ENCODE results near the gene EML4. TPM values are rescaled to one million over a fixed set of nuclear protein-coding genes. Genes with fewer than 3 reads are reported as not detected.
"Not testable (repeated sequence)": the region's sequence is repeated elsewhere in the genome, so short reads cannot be mapped to it uniquely, and the experiment has no call there.

EML4 gene
- polyA plus RNA-seq, 3 donors: 5.3 to 16.5 (median 9.6) TPM

DNA sequence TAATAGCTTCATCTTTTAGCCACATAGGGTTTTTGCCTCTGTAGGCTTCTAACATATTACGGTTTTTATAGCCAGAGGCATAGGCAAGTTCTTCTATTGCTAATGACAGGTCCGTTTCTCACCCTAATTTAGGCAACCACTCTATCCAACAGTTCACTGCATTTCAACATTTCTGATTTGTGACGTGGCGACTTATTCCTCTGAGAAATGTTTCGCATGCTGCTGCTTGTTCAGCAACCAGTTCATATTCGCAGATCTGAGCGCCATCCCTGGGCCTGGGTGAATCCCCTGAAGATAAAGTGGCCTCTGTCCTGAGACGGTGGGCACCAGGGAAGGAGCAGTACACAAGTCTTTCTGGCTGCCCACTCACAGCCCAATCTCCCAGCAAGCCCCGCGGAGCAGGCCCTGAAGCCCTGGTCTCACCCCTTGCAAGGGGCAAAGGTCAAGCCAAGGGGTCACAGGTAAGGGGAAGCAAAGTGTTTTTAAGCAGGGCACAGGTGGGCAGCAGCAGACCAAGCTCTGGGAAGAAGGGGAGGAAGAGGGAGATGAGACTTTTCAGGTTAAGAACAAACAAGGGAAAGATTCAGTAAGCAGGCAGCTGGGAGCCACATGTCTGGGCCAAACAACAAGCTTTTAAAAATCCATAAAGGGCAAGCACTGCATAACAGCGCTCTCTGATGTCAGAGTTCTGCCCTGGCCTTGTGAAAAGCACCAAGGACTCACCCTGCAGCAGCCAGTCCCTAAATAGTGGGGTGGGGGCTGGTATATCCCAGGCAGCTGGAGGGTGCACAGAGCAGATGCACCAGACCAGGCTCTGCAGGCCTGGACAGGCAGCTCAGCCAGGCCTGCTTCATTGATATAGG, 202.7 kb downstream of the EML4 start:
- no peak overlapping the region for H3K27ac ChIP-seq (ENCODE audit: low read depth, low read length)
- 80 to 87% (median 85%) methylated on average over 11 of the region's 11 CpGs for WGBS, 3 donors

DNA sequence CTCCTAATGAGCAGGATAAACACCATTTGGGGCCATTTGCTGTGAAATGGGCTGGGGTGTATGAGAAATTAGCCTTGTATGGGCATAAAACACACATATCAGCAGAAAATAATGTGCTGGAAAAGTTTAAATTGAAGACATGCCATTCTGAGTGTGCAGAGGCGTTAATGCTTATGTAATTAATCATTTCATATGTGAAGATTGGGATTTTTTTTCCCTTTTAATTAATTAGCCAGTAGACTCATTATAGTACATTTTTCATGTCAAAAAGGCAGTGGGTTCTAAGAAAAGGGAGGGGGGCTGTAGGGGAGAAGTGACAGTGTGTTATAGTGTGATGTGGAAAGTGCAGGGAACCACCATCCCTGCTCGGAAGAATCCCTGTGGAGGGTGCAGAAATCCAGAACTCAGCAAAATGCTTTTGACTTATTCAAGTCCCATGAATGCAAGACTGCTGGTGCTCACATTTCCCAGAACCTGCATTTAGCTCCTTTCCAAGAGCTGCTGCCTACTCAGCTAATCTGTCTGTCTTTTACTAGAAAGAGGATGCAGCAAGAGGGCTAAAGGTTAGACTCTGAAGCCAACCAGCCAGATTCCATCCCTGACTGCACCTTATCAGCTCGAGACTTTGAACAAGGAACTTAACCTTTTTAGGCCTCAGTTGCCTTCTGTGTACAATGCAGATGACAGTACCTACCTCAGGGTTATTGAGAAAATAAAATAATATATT, 203.5 kb downstream of the EML4 start:
- WGBS, 3 donors: 53 to 75% (median 56%) methylated on average over 3 of the region's 3 CpGs
- H3K27ac ChIP-seq (ENCODE audit: low read depth, low read length): no peak overlapping the region

DNA sequence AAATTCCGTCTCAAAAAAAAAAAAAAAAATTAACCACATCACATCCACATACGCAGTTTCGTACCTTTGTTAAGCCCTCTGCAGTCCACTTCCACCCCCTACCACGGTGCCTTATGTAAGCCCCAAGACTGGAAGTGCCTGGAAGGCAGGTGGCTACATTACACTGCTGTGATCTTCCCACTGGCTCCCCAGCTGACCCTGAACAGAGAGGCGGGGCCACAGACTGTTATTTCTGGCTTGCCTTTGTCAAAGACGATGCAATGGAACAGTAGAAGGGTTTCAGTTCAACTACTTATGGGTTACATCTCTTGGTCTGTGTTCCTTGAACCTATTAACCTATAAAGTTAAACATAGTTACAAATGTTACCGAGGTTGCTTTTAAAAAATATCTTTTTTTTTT, 207.6 kb downstream of the EML4 start:
- 67 to 84% (median 70%) methylated on average over 7 of the region's 7 CpGs for WGBS, 3 donors
- no peak overlapping the region for H3K27ac ChIP-seq (ENCODE audit: low read depth, low read length)

DNA sequence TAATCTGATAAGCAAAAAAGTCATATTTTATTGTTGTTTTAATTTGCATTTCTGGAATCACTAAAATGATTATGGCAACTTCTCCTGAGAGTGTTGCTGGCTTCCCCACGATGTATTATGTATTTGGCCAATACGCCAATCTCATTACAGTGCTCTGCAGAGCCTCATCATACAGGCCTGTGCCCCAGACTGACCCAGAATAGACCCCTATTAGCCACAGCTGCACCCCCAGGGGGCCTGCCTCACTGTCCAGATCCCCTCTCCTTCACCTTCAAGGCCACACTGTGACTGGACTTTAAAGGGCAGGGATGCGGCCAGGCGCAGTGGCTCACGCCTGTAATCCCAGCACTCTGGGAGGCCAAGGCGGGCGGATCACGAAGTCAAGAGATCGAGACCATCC, 209.3 kb downstream of the EML4 start:
- WGBS, 3 donors: 93 to 96% (median 96%) methylated on average over 9 of the region's 9 CpGs
- no peak overlapping the region for H3K27ac ChIP-seq (ENCODE audit: low read depth, low read length)

DNA sequence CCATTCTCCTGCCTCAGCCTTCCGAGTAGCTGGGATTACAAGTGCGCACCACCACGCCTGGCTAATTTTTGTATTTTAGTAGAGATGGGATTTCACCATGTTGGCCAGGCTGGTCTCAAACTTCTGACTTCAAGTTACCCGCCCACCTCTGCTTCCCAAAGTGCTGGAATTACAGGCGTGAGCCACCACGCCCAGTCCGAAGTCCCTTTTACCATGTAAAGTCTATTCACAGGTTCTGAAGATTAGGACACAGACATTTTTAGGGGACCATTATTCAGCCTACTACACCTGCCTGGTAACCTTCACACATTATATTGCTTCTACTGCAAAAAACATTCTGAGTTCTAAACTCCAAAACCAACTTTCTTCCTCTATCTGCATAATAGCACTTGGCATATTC, 210.9 kb downstream of the EML4 start:
- H3K27ac ChIP-seq (ENCODE audit: low read depth, low read length): not testable (repeated sequence)
- WGBS, 3 donors: 91 to 98% (median 95%) methylated on average over 7 of the region's 7 CpGs

DNA sequence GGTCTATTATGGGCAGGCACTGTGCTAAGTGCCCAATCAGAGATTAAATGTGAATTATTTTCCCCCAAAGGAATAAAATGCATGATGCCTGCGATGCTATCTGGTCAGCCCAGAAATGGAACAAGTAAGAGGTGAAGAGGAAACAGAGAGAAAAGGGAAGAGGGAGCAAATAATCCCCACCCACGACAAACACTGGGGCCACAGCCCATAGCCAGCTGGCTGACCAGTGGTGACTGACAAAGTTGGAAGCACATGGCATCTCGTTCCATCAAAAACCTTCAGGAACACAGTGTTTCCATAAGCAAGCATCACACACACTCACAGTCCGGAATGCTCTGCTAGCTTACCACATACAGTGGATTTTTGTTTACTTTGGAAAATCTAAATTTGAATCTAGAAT, 213.0 kb downstream of the EML4 start:
- no peak overlapping the region for H3K27ac ChIP-seq (ENCODE audit: low read depth, low read length)
- WGBS, 3 donors: 84 to 86% (median 86%) methylated on average over 4 of the region's 4 CpGs

Other genes starting within 250 kb of the EML4 start
- 100 to 1,000 TPM in 2 of 3 donors, 10 to 100 TPM in 1; 46.7 to 218 (median 132) TPM for gene PKDCC, start 121.3 kb upstream of the EML4 start, polyA plus RNA-seq
- gene COX7A2L, start 191.9 kb downstream of the EML4 start, polyA plus RNA-seq: 100 to 1,000 TPM in 1 of 3 donors, 10 to 100 TPM in 2; 72.0 to 137 (median 99.4) TPM

Data from adipose tissue (tissue), 3 donors.